B cell (primary cell): ENCODE results near the gene INO80C.

Experiments used
- EZH2 ChIP-seq: IDR thresholded peaks from 2 replicates; pipeline ENCODE4 v1.6.1; 2012; ENCODE audit warnings: borderline replicate concordance, low read depth, mild to moderate bottlenecking, moderate library complexity, low read length; ENCODE audit not compliant: insufficient read depth, poor library complexity, severe bottlenecking
- TF ChIP-seq, protein P1 (sequence below): fragments of 200-600 bp; IDR thresholded peaks from one replicate; pipeline ENCODE4 v1.8.0; 2022; ENCODE audit warnings: antibody characterized with exemption, mild to moderate bottlenecking

DNA sequence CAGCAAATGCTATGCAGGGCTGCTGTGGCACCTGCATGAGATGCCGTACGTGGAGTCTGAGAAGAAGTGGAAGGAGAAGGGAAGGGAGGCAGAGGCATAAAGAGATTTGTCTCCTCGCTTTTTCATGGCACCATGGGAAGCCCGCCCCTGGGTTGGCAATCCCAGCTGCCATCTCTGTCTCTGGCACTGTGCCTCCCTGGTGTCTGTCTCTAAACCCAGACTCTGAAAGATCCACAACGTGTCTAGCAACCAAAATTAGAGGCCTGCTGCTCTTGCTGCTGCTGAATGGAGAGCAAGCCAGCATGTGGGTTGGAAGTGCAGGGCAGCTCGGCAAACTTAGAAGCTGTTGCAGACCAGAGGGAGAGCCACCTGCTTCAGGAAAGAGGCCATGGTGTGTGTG is 53.1 kb downstream of the INO80C start:
- TF ChIP-seq, protein P1, sequence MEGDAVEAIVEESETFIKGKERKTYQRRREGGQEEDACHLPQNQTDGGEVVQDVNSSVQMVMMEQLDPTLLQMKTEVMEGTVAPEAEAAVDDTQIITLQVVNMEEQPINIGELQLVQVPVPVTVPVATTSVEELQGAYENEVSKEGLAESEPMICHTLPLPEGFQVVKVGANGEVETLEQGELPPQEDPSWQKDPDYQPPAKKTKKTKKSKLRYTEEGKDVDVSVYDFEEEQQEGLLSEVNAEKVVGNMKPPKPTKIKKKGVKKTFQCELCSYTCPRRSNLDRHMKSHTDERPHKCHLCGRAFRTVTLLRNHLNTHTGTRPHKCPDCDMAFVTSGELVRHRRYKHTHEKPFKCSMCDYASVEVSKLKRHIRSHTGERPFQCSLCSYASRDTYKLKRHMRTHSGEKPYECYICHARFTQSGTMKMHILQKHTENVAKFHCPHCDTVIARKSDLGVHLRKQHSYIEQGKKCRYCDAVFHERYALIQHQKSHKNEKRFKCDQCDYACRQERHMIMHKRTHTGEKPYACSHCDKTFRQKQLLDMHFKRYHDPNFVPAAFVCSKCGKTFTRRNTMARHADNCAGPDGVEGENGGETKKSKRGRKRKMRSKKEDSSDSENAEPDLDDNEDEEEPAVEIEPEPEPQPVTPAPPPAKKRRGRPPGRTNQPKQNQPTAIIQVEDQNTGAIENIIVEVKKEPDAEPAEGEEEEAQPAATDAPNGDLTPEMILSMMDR = no peak
- TF ChIP-seq EZH2 = no peak
